K562 (cell line): ENCODE data around the gene MRGPRF. TPM values are rescaled to one million over a fixed set of nuclear protein-coding genes. Genes with fewer than 3 reads are reported as not detected.
A peak's percentile ranks its signal among the peaks of the same experiment; 100 is the strongest.

ENCODE experiments used
- ATAC-seq: fragments of 200-7000 bp; cut with Tn5 transposase; 3 replicates; pipeline ENCODE4 v1.9.1; 2020; ENCODE audit warnings: moderate library complexity
- BruUV-seq: library from RNA; stranded (reverse); fragments of 400-500 nt; replicated peaks from 2 replicates; lab custom pipeline; 2021; lab: Mats Ljungman, UMichigan
- CTCF ChIA-PET: fragments of 300-600 bp; formaldehyde crosslinking; extraction: SDS; loops from one replicate; lab custom pipeline; 2021; ENCODE audit warnings: low intra/inter-chr PET ratio; lab: Yijun Ruan, JAX
- POLR2A ChIA-PET: fragments of 300-600, 350-650 bp; sonication (Branson Sonifier 250); formaldehyde crosslinking; extraction: SDS; loops from one replicate; lab custom pipeline; 2021; ENCODE audit warnings: antibody characterized with exemption, inconsistent platforms; lab: Yijun Ruan, JAX
- DNase-seq, 4 experiments: peaks; one replicate each; pipeline versions ENCODE4 v3.0.0 to v3.0.0-alpha.2; 2011 to 2018; ENCODE audit warnings: low spot score in 3 of 4, mixed read lengths in 3 of 4; ENCODE audit errors: extremely low read depth in 1 of 4
- FAIRE-seq: peaks from 2 replicates; lab custom pipeline; 2011; peaks lifted over from hg19 to GRCh38; lab: Jason Lieb, UNC
- H2AFZ ChIP-seq: 2 replicates; pipeline ENCODE4 v1.6.0; 2011; ENCODE audit warnings: low read depth, low read length, control low read depth, inconsistent platforms
- H3K27ac ChIP-seq: fragments of 200-600 bp; 3 replicates; pipeline ENCODE4 v1.8.0; 2011; ENCODE audit warnings: low read depth, mild to moderate bottlenecking, control low read depth, inconsistent platforms, low read length, moderate library complexity, mixed read lengths; ENCODE audit errors: extremely low read depth
- H3K27me3 ChIP-seq, 2 experiments: fragments of 300-600 bp in 1 of 2; 2 replicates in 1 of 2; 3 replicates in 1 of 2; pipeline versions ENCODE4 v1.6.0 to v1.8.0; 2011; ENCODE audit warnings: inconsistent platforms in 2 of 2, low read length in 2 of 2, mild to moderate bottlenecking in 1 of 2, mixed read lengths in 1 of 2, moderate library complexity in 1 of 2; ENCODE audit not compliant: control insufficient read depth in 2 of 2, insufficient read depth in 2 of 2
- H3K36me3 ChIP-seq: fragments of 300-600 bp; 3 replicates; pipeline ENCODE4 v1.8.0; 2011; ENCODE audit warnings: mild to moderate bottlenecking, low read length, inconsistent platforms; ENCODE audit not compliant: control insufficient read depth, insufficient read depth
- H3K4me1 ChIP-seq, 2 experiments: fragments of 200-600 bp in 1 of 2; replicated peaks in 1 of 2; 2 replicates in 1 of 2; 3 replicates in 1 of 2; pipeline versions ENCODE4 v1.5.1 to v1.8.0; 2011; ENCODE audit warnings: inconsistent platforms in 2 of 2, low read length in 2 of 2, mild to moderate bottlenecking in 1 of 2, mixed read lengths in 1 of 2, moderate library complexity in 1 of 2; ENCODE audit not compliant: control insufficient read depth in 2 of 2, insufficient read depth in 2 of 2
- H3K4me2 ChIP-seq: 2 replicates; pipeline ENCODE4 v1.6.1; 2011; ENCODE audit warnings: low read length, control low read depth, inconsistent platforms, mixed read lengths; ENCODE audit not compliant: insufficient read depth
- H3K4me3 ChIP-seq: fragments of 200-600 bp; sonication (generic), shearing (Covaris generic); 2 replicates; pipeline ENCODE4 v1.5.1; 2016; ENCODE audit warnings: control low read depth, inconsistent platforms
- H3K79me2 ChIP-seq: fragments of 200-600 bp; 3 replicates; pipeline ENCODE4 v1.8.0; 2011; ENCODE audit warnings: low read length, inconsistent platforms; ENCODE audit not compliant: control insufficient read depth, insufficient read depth
- H3K9ac ChIP-seq, 2 experiments: 2 replicates each; pipeline versions ENCODE4 v1.6.0 to v1.6.1; 2011; ENCODE audit warnings: low read depth in 2 of 2, low read length in 2 of 2, control low read depth in 1 of 2, inconsistent platforms in 1 of 2, mild to moderate bottlenecking in 1 of 2, mixed read lengths in 1 of 2; ENCODE audit not compliant: insufficient read depth in 1 of 2
- H3K9me1 ChIP-seq: one replicate; pipeline ENCODE4 v1.6.0; 2011; ENCODE audit warnings: inconsistent platforms, mild to moderate bottlenecking, low read length, moderate library complexity; ENCODE audit not compliant: control insufficient read depth, insufficient read depth
- H3K9me3 ChIP-seq: replicated peaks from 2 replicates; pipeline ENCODE4 v1.5.1; 2011; ENCODE audit warnings: low read depth, low read length, inconsistent platforms; ENCODE audit not compliant: control insufficient read depth, insufficient read depth
- H4K20me1 ChIP-seq: replicated peaks from 2 replicates; pipeline ENCODE4 v1.6.1; 2011; ENCODE audit warnings: low read length, inconsistent platforms, mixed read lengths; ENCODE audit not compliant: control insufficient read depth, insufficient read depth
- CEBPG ChIP-seq, 3 experiments: fragments of 200-800 bp in 1 of 3; sonication (Bioruptor generic) in 1 of 3; sonication (generic) in 1 of 3; formaldehyde crosslinking in 1 of 3; IDR thresholded peaks in 2 of 3; conservative IDR thresholded peaks in 1 of 3; 2 replicates each; pipeline versions ENCODE4 v1.6.1 to v1.8.0; 2016 to 2022; ENCODE audit warnings: missing compliant biosample characterization in 2 of 3, missing genetic modification characterization in 2 of 3, mild to moderate bottlenecking in 1 of 3, missing genetic modification reagents in 1 of 3
- SAFB ChIP-seq: fragments of 200-400 bp; formaldehyde crosslinking; IDR thresholded peaks from 2 replicates; pipeline ENCODE4 v1.6.1; 2017; ENCODE audit warnings: low read depth, low read length, borderline replicate concordance
- WGBS: fragments of 100-300 bp; shearing (Covaris generic); methylation state at CpG from one replicate; pipeline ENCODE4 v1.1.6; 2016; ENCODE audit warnings: low coverage, mixed read lengths; ENCODE audit not compliant: insufficient coverage; ENCODE audit errors: missing lambda C conversion rate; 5-methylcytosine and 5-hydroxymethylcytosine counted together
- in situ Hi-C: fragments of 300-500 bp; cut with MboI; formaldehyde crosslinking; loops from 4 replicates; pipeline ENCODE4 v1.15.0; 2018; ENCODE audit warnings: inconsistent platforms, mixed read lengths
- intact Hi-C: fragments of 100-400 bp; cut with micrococcal nuclease; formaldehyde crosslinking; loops from 2 replicates; pipeline ENCODE4 v1.14.2; 2022
- polyA plus RNA-seq, 8 experiments: library from polyadenylated mRNA; depleted of rRNA in 4 of 8; stranded (reverse) in 5 of 8; unstranded in 3 of 8; fragments of >200 nt; fragmentation: Nextera tagmentation in 2 of 8; fragmentation: Illumina TruSeq in 1 of 8; extraction: Ambion mirVana in 2 of 8; extraction: Trizol in 1 of 8; gene quantifications; 2 replicates each; pipeline versions ENCODE4 v1.2.1 to v1.2.3, GENCODE V29; 2011 to 2014; ENCODE audit warnings: inconsistent platforms in 1 of 8, missing spikeins in 1 of 8
- total RNA-seq, 7 experiments: library from RNA; depleted of rRNA in 6 of 7; stranded (reverse); fragments of >200 nt in 6 of 7; fragmentation: Illumina TruSeq in 2 of 7; extraction: Trizol in 2 of 7; gene quantifications; 2 replicates each; pipeline versions ENCODE4 v1.2.1 to v1.2.3, GENCODE V29; 2011 to 2021; ENCODE audit warnings: low replicate concordance in 1 of 7
- TF ChIP-seq, protein P1 (sequence below), 3 experiments: IDR thresholded peaks in 2 of 3; conservative IDR thresholded peaks in 1 of 3; 2 replicates each; pipeline ENCODE4 v1.5.1; 2011 to 2012; ENCODE audit warnings: low read length in 3 of 3, mild to moderate bottlenecking in 3 of 3, control low read depth in 2 of 3, improper control_type of control experiment in 1 of 3, inconsistent platforms in 1 of 3, low read depth in 1 of 3, mixed read lengths in 1 of 3, moderate library complexity in 1 of 3; ENCODE audit not compliant: insufficient read depth in 2 of 3
- TF ChIP-seq, protein P2 (sequence below): fragments of 250-450 bp; sonication (Bioruptor Pico); IDR thresholded peaks from 2 replicates; pipeline ENCODE4 v1.4.0; 2020

The MRGPRF gene
- total and polyA plus RNA-seq, 9 of the 15 experiments (the other 6 are each of a cell fraction or from before 2014, with no cell fraction given): not detected

DNA sequence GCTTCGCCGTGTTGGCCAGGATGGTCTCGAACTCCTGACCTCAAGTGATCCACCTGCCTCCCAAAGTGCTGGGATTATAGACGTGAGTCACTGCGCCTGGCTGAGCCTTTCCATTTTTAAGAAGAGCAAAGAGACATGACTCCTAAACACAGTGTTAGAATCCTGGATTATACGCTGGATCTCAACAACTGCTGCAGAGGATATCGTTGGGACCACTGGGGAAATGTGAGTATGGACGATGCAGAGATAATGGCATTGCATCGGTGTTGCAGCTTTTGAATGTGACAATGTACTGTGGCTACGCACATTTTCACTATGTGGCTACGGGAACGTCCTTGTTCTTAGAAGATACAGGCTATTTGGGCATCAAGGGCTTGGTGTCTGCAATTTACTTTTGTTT lies 6.2 kb downstream of the MRGPRF start (continued):
- peak; percentile 38; the same call in 1 of the 2 replicates for TF ChIP-seq CEBPG (CRISPR knock-in tag; IDR thresholded peaks at IDR 0.05)
- no peak for TF ChIP-seq CEBPG (tag; conservative IDR thresholded peaks at IDR 0.05 in 1 of 2, IDR thresholded peaks at IDR 0.05 in 1 of 2)
- no peak for TF ChIP-seq SAFB

DNA sequence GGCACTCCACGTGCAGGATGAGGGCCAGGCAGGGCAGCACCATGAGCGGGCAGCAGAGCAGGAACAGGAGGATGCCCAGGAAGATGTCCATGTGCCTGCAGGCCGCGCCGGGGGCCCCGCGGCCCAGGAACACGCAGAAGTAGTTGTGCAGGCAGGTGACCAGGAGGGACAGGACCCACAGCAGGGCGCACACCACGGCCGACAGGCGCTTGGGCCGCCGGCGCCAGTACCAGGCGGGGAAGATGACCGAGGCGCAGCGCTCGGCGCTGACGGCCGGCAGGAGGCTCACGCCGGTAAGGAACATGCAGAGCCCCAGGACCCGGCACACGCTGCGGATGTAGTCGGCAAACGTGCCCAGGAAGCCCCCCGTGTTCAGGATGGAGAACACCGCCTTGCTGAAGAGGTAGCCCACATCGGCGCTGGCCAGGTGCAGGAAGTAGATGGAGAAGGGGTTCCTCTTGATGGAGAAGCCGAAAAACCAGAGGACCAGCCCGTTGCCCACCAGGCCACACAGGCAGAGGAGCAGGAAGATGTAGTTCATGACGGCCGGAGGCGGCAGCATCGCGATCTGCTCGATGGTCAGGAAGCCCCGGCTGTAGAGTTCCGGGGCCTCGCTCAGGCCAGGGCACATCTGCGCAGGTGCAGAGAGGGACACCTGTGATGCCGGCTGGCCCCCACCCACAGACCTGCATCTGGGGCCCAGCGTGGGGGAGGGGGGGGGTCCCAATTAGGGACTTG lies 7.2 kb downstream of the MRGPRF start:
- peak overlapping the region in 1 of 2 experiments; percentile 39; a peak in 1 of 4 replicates for H3K9ac ChIP-seq
- H3K9me3 ChIP-seq: no peaks in the 10 kb centered on the region
- CTCF ChIA-PET: no interaction called here
- peaks cover 74 to 98% of the 10 kb centered on the region in 2 experiments for H3K27me3 ChIP-seq
- no TSS peak for BruUV-seq
- H3K4me2 ChIP-seq: no peak overlapping the region
- peaks cover 19% of the 10 kb centered on the region for H4K20me1 ChIP-seq
- DNase-seq (no peak), FAIRE-seq (no peak), ATAC-seq (no peak)
- peaks cover 0 to 30% of the 10 kb centered on the region in 2 experiments; a peak in 3 of 5 replicates for H3K4me1 ChIP-seq
- no peak overlapping the region for H3K4me3 ChIP-seq
- in situ Hi-C loops: no loop called here
- H2AFZ ChIP-seq: no peak overlapping the region
- TF ChIP-seq, protein P1, sequence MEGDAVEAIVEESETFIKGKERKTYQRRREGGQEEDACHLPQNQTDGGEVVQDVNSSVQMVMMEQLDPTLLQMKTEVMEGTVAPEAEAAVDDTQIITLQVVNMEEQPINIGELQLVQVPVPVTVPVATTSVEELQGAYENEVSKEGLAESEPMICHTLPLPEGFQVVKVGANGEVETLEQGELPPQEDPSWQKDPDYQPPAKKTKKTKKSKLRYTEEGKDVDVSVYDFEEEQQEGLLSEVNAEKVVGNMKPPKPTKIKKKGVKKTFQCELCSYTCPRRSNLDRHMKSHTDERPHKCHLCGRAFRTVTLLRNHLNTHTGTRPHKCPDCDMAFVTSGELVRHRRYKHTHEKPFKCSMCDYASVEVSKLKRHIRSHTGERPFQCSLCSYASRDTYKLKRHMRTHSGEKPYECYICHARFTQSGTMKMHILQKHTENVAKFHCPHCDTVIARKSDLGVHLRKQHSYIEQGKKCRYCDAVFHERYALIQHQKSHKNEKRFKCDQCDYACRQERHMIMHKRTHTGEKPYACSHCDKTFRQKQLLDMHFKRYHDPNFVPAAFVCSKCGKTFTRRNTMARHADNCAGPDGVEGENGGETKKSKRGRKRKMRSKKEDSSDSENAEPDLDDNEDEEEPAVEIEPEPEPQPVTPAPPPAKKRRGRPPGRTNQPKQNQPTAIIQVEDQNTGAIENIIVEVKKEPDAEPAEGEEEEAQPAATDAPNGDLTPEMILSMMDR (IDR thresholded peaks at IDR 0.05 in 2 of 3, conservative IDR thresholded peaks at IDR 0.05 in 1 of 3; ENCODE audit: insufficient read depth in 2 of 3, low read depth in 1 of 3, low read length in 3 of 3): 0 out of 6 replicates have a peak, but pooled peaks of 1 of the 3 experiments have one; percentile 3
- TF ChIP-seq, protein P2, sequence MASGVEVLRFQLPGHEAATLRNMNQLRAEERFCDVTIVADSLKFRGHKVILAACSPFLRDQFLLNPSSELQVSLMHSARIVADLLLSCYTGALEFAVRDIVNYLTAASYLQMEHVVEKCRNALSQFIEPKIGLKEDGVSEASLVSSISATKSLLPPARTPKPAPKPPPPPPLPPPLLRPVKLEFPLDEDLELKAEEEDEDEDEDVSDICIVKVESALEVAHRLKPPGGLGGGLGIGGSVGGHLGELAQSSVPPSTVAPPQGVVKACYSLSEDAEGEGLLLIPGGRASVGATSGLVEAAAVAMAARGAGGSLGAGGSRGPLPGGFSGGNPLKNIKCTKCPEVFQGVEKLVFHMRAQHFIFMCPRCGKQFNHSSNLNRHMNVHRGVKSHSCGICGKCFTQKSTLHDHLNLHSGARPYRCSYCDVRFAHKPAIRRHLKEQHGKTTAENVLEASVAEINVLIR: no peak
- peaks cover 3% of the 10 kb centered on the region for H3K9me1 ChIP-seq
- no peaks in the 10 kb centered on the region for H3K79me2 ChIP-seq
- H3K27ac ChIP-seq: no peak overlapping the region
- intact Hi-C loops: no loop called here
- 38% methylated on average over 41 of the region's 48 CpGs for WGBS
- H3K36me3 ChIP-seq: no peaks in the 10 kb centered on the region
- POLR2A ChIA-PET: no interaction called here
